ENCODE data around the gene IVD.

- TF ChIP-seq CTCF (IDR thresholded peaks at IDR 0.05) (no peak), POLR2A (IDR thresholded peaks at IDR 0.05) (no peak)
Measured at GRCh38 chr15:40470423-40471104, 65.0 kb downstream of the IVD start, which contains the start of gene CHST14.
